GM19099 (cell line): ENCODE results near the gene GDA.

Experiments
- POLR2A ChIP-seq: IDR thresholded peaks from 3 replicates; pipeline ENCODE4 v1.6.1; 2011; ENCODE audit warnings: low read depth; ENCODE audit not compliant: insufficient read length; ENCODE audit errors: extremely low read depth

The GDA gene

GRCh38 chr9:72169178-72169577 lies 19.9 kb downstream of the GDA start:
- TF ChIP-seq POLR2A: no peak

- TF ChIP-seq POLR2A: no peak
Observed at GRCh38 chr9:72173080-72173479, 23.8 kb downstream of the GDA start.

GRCh38 chr9:72185561-72185960 lies 36.3 kb downstream of the GDA start:
- TF ChIP-seq POLR2A: no peak

GRCh38 chr9:72187121-72187695 lies 38.0 kb downstream of the GDA start:
- TF ChIP-seq POLR2A: no peak

- TF ChIP-seq POLR2A: no peak
Observed at GRCh38 chr9:72188232-72188631, 39.0 kb downstream of the GDA start.

GRCh38 chr9:72193478-72193881 lies 44.2 kb downstream of the GDA start:
- no peak for TF ChIP-seq POLR2A

GRCh38 chr9:72199238-72199637 lies 50.0 kb downstream of the GDA start:
- no peak for TF ChIP-seq POLR2A

- no peak for TF ChIP-seq POLR2A
Observed at GRCh38 chr9:72200452-72200851, 51.2 kb downstream of the GDA start.

- no peak for TF ChIP-seq POLR2A
Observed at GRCh38 chr9:72202009-72202408, 52.8 kb downstream of the GDA start.

GRCh38 chr9:72203205-72203803 lies 54.1 kb downstream of the GDA start:
- no peak for TF ChIP-seq POLR2A

- TF ChIP-seq POLR2A: no peak
Observed at GRCh38 chr9:72204062-72204461, 54.8 kb downstream of the GDA start.

GRCh38 chr9:72205513-72205912 lies 56.3 kb downstream of the GDA start:
- peak; percentile 34 for TF ChIP-seq POLR2A

- TF ChIP-seq POLR2A: no peak
Observed at GRCh38 chr9:72207278-72207677, 58.0 kb downstream of the GDA start.

- TF ChIP-seq POLR2A: no peak
Observed at GRCh38 chr9:72210522-72210921, 61.3 kb downstream of the GDA start.

GRCh38 chr9:72211047-72211446 lies 61.8 kb downstream of the GDA start:
- TF ChIP-seq POLR2A: no peak

- no peak for TF ChIP-seq POLR2A
Observed at GRCh38 chr9:72213906-72214305, 64.7 kb downstream of the GDA start.

GRCh38 chr9:72217306-72217842 lies 68.1 kb downstream of the GDA start:
- no peak for TF ChIP-seq POLR2A

- no peak for TF ChIP-seq POLR2A
Observed at GRCh38 chr9:72220589-72220988, 71.3 kb downstream of the GDA start.
